HL-60 (cell line): Measurements from ENCODE around the gene NMU.

Experiments
- DNase-seq, 2 experiments: peaks; one replicate each; pipeline ENCODE4 v3.0.0-alpha.2; 2010 to 2020; ENCODE audit warnings: low read depth in 1 of 2, low spot score in 1 of 2
- H3K27ac ChIP-seq: fragments of 250-450 bp; sonication (Bioruptor Pico); replicated peaks from 2 replicates; pipeline ENCODE4 v1.5.1; 2020; ENCODE audit warnings: mild to moderate bottlenecking, moderate library complexity
- H3K27me3 ChIP-seq: fragments of 250-450 bp; sonication (Bioruptor Pico); 2 replicates; pipeline ENCODE4 v1.5.1; 2021; ENCODE audit warnings: mild to moderate bottlenecking, moderate library complexity; ENCODE audit not compliant: insufficient read depth, poor library complexity, severe bottlenecking
- H3K4me3 ChIP-seq: replicated peaks from 2 replicates; pipeline ENCODE4 v1.5.1; 2011; ENCODE audit warnings: mild to moderate bottlenecking, control low read depth, low read length; ENCODE audit not compliant: insufficient read depth
- CTCF ChIP-seq: IDR thresholded peaks from one replicate; pipeline ENCODE4 v1.5.1; 2011; ENCODE audit warnings: low read length, control low read depth, inconsistent platforms; ENCODE audit not compliant: insufficient read depth
- GABPA ChIP-seq: IDR thresholded peaks from 2 replicates; pipeline ENCODE4 v1.6.1; 2012; ENCODE audit warnings: low read depth
- POLR2AphosphoS5 ChIP-seq: IDR thresholded peaks from 2 replicates; pipeline ENCODE4 v1.6.1; 2012; ENCODE audit warnings: low read depth
- REST ChIP-seq: IDR thresholded peaks from 2 replicates; pipeline ENCODE4 v1.6.1; 2012; ENCODE audit warnings: low read depth; ENCODE audit not compliant: insufficient replicate concordance
- SPI1 ChIP-seq: IDR thresholded peaks from 2 replicates; pipeline ENCODE4 v1.6.1; 2012; ENCODE audit warnings: low read depth, mild to moderate bottlenecking, borderline replicate concordance

NMU gene

GRCh38 chr4:55571806-55572205, 64.3 kb downstream of the NMU start:
- TF ChIP-seq GABPA (0 out of 2 replicates have a peak, but pooled peaks have one; percentile 31), POLR2AphosphoS5 (no peak)
- Histone ChIP-seq H3K4me3 (no peak overlapping the region), H3K27me3 (no peaks in the 10 kb centered on the region), H3K27ac (no peak overlapping the region)
- peak in 1 of 2 experiments; percentile 18 for DNase-seq

GRCh38 chr4:55568905-55569504, 67.1 kb downstream of the NMU start:
- H3K27me3 ChIP-seq: no peaks in the 10 kb centered on the region
- no peak overlapping the region for H3K4me3 ChIP-seq
- no peak overlapping the region for H3K27ac ChIP-seq
- TF ChIP-seq CTCF: no peak
- DNase-seq: no peak

GRCh38 chr4:55561889-55562288, 74.2 kb downstream of the NMU start:
- Histone ChIP-seq H3K27ac (no peak overlapping the region), H3K27me3 (no peaks in the 10 kb centered on the region), H3K4me3 (no peak overlapping the region)
- no peak for TF ChIP-seq GABPA
- no peak for TF ChIP-seq POLR2AphosphoS5
- no peak for TF ChIP-seq REST
- no peak for TF ChIP-seq CTCF
- no peak for TF ChIP-seq SPI1
- DNase-seq: no peak

- TF ChIP-seq POLR2AphosphoS5 (no peak), GABPA (no peak), REST (no peak), CTCF (no peak), SPI1 (no peak)
- DNase-seq: no peak
- H3K4me3 ChIP-seq: no peak overlapping the region
- no peak overlapping the region for H3K27ac ChIP-seq
- H3K27me3 ChIP-seq: no peaks in the 10 kb centered on the region
These were observed 76.0 kb downstream of the NMU start for GRCh38 chr4:55560096-55560495.
